GM18507 (cell line): ENCODE results near the gene SMARCAD1.

Experiments used
- DNase-seq: peaks from one replicate; pipeline ENCODE4 v3.0.0; 2011; ENCODE audit warnings: low read depth; ENCODE audit not compliant: insufficient read length; ENCODE audit errors: extremely low spot score
- FAIRE-seq: peaks from 2 replicates; lab custom pipeline; 2011; peaks lifted over from hg19 to GRCh38; lab: Jason Lieb, UNC

SMARCAD1 gene

GRCh38 chr4:94207469-94208224 is at the start of gene SMARCAD1:
Gene SMARCAD1, plus strand, starts transcription at chr4:94207865. Its CDS starts 530 bp downstream, at chr4:94208395.
- peak; percentile 96 for FAIRE-seq

GRCh38 chr4:94158883-94159282 is 48.8 kb upstream of the SMARCAD1 start:
- no peak for FAIRE-seq
- no peak for DNase-seq

More at GRCh38 chr4:94207469-94208224, at the start of gene SMARCAD1:
- peak; percentile 73 for DNase-seq

GRCh38 chr4:94159790-94160189 is 47.9 kb upstream of the SMARCAD1 start:
- FAIRE-seq (no peak), DNase-seq (no peak)

GRCh38 chr4:94160774-94161173 is 46.9 kb upstream of the SMARCAD1 start:
- DNase-seq (no peak), FAIRE-seq (no peak)

GRCh38 chr4:94165256-94165655 is 42.4 kb upstream of the SMARCAD1 start:
- DNase-seq = no peak
- FAIRE-seq = no peak

- DNase-seq (no peak), FAIRE-seq (no peak)
Observed at GRCh38 chr4:94168321-94168720, 39.3 kb upstream of the SMARCAD1 start.

GRCh38 chr4:94169803-94170372 is 37.8 kb upstream of the SMARCAD1 start:
- DNase-seq (no peak), FAIRE-seq (no peak)

- FAIRE-seq (no peak), DNase-seq (no peak)
Observed at GRCh38 chr4:94171616-94172015, 36.0 kb upstream of the SMARCAD1 start.

GRCh38 chr4:94175553-94176261 is 32.0 kb upstream of the SMARCAD1 start:
- DNase-seq (no peak), FAIRE-seq (no peak)

GRCh38 chr4:94177822-94178221 is 29.8 kb upstream of the SMARCAD1 start:
- FAIRE-seq (no peak), DNase-seq (no peak)

GRCh38 chr4:94181815-94182214 is 25.9 kb upstream of the SMARCAD1 start:
- FAIRE-seq (no peak), DNase-seq (no peak)

- no peak for FAIRE-seq
- no peak for DNase-seq
Observed at GRCh38 chr4:94202769-94203168, 4.9 kb upstream of the SMARCAD1 start.

- FAIRE-seq = peak; percentile 24
Observed at GRCh38 chr4:94208266-94208665, 601 bp downstream of the SMARCAD1 start.

GRCh38 chr4:94208918-94209317 is 1.3 kb downstream of the SMARCAD1 start:
- FAIRE-seq (peak; percentile 36), DNase-seq (no peak)

More at GRCh38 chr4:94208266-94208665, 601 bp downstream of the SMARCAD1 start:
- no peak for DNase-seq

- DNase-seq (no peak), FAIRE-seq (no peak)
Observed at GRCh38 chr4:94211861-94212260, 4.2 kb downstream of the SMARCAD1 start.

- no peak for DNase-seq
- peak; percentile 9 for FAIRE-seq
Observed at GRCh38 chr4:94214703-94215319, 7.1 kb downstream of the SMARCAD1 start.

GRCh38 chr4:94216394-94216793 is 8.7 kb downstream of the SMARCAD1 start:
- no peak for FAIRE-seq
- DNase-seq = no peak

- DNase-seq (no peak), FAIRE-seq (no peak)
Observed at GRCh38 chr4:94219402-94219801, 11.7 kb downstream of the SMARCAD1 start.

GRCh38 chr4:94221916-94222315 is 14.3 kb downstream of the SMARCAD1 start:
- FAIRE-seq (no peak), DNase-seq (no peak)

- DNase-seq (no peak), FAIRE-seq (no peak)
Observed at GRCh38 chr4:94225449-94225848, 17.8 kb downstream of the SMARCAD1 start.
